ENCODE results near the gene KIN. TPM values are rescaled to one million over a fixed set of nuclear protein-coding genes. Genes with fewer than 3 reads are reported as not detected.

The KIN gene
- total RNA-seq, 1 experiment from 2014 or later = 8.4 TPM

GRCh38 chr10:7819121-7819460 is 31.3 kb upstream of the KIN start:
- CTCF ChIA-PET = interaction anchor here (1.0 kb wide), 1 partner anchor 294 kb away, joined by 5 read pairs; no protein-coding TSS in a partner anchor
- DNase-seq (ENCODE audit: low read depth, low spot score) (no peak), ATAC-seq (peak; percentile 78)
- TF ChIP-seq CTCF (IDR thresholded peaks at IDR 0.05) (peak; percentile 47), SIN3A (IDR thresholded peaks at IDR 0.05; ENCODE audit: borderline replicate concordance, insufficient read depth, low read depth, low read length) (no peak)
- Histone ChIP-seq H3K27me3 (ENCODE audit: control insufficient read depth, insufficient read depth, low read length) (no peaks in the 10 kb centered on the region), H3K4me1 (ENCODE audit: control insufficient read depth, insufficient read depth, low read length) (peaks cover 4% of the 10 kb centered on the region; the same call in 1 of the 2 replicates), H3K9me3 (ENCODE audit: control insufficient read depth, insufficient read depth, low read depth, low read length) (no peaks in the 10 kb centered on the region), H3K4me3 (ENCODE audit: low read depth in 2 of 2, low read length in 2 of 2) (peak overlapping the region; percentile 90 to 91), H3K36me3 (ENCODE audit: control insufficient read depth, insufficient read depth, low read length) (no peaks in the 10 kb centered on the region; the same call in 1 of the 2 replicates), H3K27ac (ENCODE audit: low read length) (peak overlapping the region; percentile 34; the same call in 1 of the 2 replicates)
- in situ Hi-C loops (cut with HindIII; ENCODE audit: low pct_unique_long_range_greater_than_20kb, low sequenced_read_pairs) = no loop called here
- intact Hi-C loops (cut with micrococcal nuclease; ENCODE audit: unreplicated experiment) = no loop called here
- POLR2A ChIA-PET = no interaction called here
- no TSS peak for BruUV-seq (replicated peaks)

- Histone ChIP-seq H3K36me3 (ENCODE audit: control insufficient read depth, insufficient read depth, low read length) (no peaks in the 10 kb centered on the region; the same call in 1 of the 2 replicates), H3K4me1 (ENCODE audit: control insufficient read depth, insufficient read depth, low read length) (peaks cover 4% of the 10 kb centered on the region; the same call in 1 of the 2 replicates), H3K4me3 (ENCODE audit: low read depth in 2 of 2, low read length in 2 of 2) (peak within 1 kb of the TSS; percentile 90 to 91), H3K27me3 (ENCODE audit: control insufficient read depth, insufficient read depth, low read length) (no peaks in the 10 kb centered on the region), H3K27ac (ENCODE audit: low read length) (peak within 1 kb of the TSS; percentile 76), H3K9me3 (ENCODE audit: control insufficient read depth, insufficient read depth, low read depth, low read length) (no peaks in the 10 kb centered on the region)
- DNase-seq (ENCODE audit: low read depth, low spot score) (no peak), ATAC-seq (peak; percentile 91)
- intact Hi-C loops (cut with micrococcal nuclease; ENCODE audit: unreplicated experiment) (no loop called here), in situ Hi-C loops (cut with HindIII; ENCODE audit: low pct_unique_long_range_greater_than_20kb, low sequenced_read_pairs) (no loop called here)
- TF ChIP-seq TCF7L2 (IDR thresholded peaks at IDR 0.05; ENCODE audit: low read depth, low read length) (no peak), POLR2AphosphoS5 (IDR thresholded peaks at IDR 0.05; ENCODE audit: low read depth, low read length) (peak; percentile 79), CTCF (IDR thresholded peaks at IDR 0.05) (no peak)
- TF ChIP-seq, protein P1, sequence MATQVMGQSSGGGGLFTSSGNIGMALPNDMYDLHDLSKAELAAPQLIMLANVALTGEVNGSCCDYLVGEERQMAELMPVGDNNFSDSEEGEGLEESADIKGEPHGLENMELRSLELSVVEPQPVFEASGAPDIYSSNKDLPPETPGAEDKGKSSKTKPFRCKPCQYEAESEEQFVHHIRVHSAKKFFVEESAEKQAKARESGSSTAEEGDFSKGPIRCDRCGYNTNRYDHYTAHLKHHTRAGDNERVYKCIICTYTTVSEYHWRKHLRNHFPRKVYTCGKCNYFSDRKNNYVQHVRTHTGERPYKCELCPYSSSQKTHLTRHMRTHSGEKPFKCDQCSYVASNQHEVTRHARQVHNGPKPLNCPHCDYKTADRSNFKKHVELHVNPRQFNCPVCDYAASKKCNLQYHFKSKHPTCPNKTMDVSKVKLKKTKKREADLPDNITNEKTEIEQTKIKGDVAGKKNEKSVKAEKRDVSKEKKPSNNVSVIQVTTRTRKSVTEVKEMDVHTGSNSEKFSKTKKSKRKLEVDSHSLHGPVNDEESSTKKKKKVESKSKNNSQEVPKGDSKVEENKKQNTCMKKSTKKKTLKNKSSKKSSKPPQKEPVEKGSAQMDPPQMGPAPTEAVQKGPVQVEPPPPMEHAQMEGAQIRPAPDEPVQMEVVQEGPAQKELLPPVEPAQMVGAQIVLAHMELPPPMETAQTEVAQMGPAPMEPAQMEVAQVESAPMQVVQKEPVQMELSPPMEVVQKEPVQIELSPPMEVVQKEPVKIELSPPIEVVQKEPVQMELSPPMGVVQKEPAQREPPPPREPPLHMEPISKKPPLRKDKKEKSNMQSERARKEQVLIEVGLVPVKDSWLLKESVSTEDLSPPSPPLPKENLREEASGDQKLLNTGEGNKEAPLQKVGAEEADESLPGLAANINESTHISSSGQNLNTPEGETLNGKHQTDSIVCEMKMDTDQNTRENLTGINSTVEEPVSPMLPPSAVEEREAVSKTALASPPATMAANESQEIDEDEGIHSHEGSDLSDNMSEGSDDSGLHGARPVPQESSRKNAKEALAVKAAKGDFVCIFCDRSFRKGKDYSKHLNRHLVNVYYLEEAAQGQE (IDR thresholded peaks at IDR 0.05; ENCODE audit: insufficient read depth in 1 of 2, low read depth in 2 of 2, low read length in 1 of 2) = peak in 1 of 2 experiments; percentile 10; a peak in 1 of 4 replicates
- BruUV-seq (replicated peaks) = no TSS peak
- ChIA-PET POLR2A (no interaction called here), CTCF (interaction anchor here (0.7 to 1.0 kb wide), 2 partner anchors 293 to 1484 kb away, joined by 3 to 5 read pairs; no protein-coding TSS in a partner anchor)
Observed at GRCh38 chr10:7818295-7819120, 30.7 kb upstream of the KIN start, which contains the start of gene TAF3. TSS of gene TAF3 (plus strand) at chr10:7818505. CDS start at chr10:7818710, 205 bp downstream.

Measured in Panc1 (cell line).